SU-DHL-6 (cell line): Measurements from ENCODE around the gene MIOX.

ENCODE experiments used
- CTCF ChIP-seq: fragments of 200-600 bp; sonication (generic); IDR thresholded peaks from one replicate; pipeline ENCODE4 v1.5.1; 2017; ENCODE audit warnings: antibody characterized with exemption, mild to moderate bottlenecking, low read length, moderate library complexity; ENCODE audit not compliant: insufficient read depth, poor library complexity, severe bottlenecking
- EZH2phosphoT487 ChIP-seq: fragments of 200-600 bp; sonication (generic), shearing (Covaris generic); conservative IDR thresholded peaks from 2 replicates; pipeline ENCODE4 v1.6.1; 2018; ENCODE audit warnings: mild to moderate bottlenecking, antibody characterized with exemption, low read length, moderate library complexity, mixed read lengths

- TF ChIP-seq CTCF (peak; percentile 38), EZH2phosphoT487 (no peak)
Measured at GRCh38 chr22:50525858-50526107, 39.1 kb downstream of the MIOX start.
